H1 (cell line): ENCODE results near the gene HMGCLL1. TPM values are rescaled to one million over a fixed set of nuclear protein-coding genes. Genes with fewer than 3 reads are reported as not detected.

Source experiments
- CTCF ChIA-PET: fragments of 300-600 bp; sonication (Branson Sonifier 250); formaldehyde crosslinking; loops from one replicate; lab custom pipeline; 2021; ENCODE audit not compliant: partially characterized antibody; lab: Charles Lee
- POLR2A ChIA-PET: fragments of 300-600 bp; sonication (Branson Sonifier 250); formaldehyde crosslinking; loops from one replicate; lab custom pipeline; 2021; ENCODE audit warnings: inconsistent platforms; ENCODE audit not compliant: partially characterized antibody; lab: Charles Lee
- DNase-seq, 2 experiments: peaks; one replicate each; pipeline versions ENCODE4 v3.0.0 to v3.0.0-alpha.2; 2010 to 2022; ENCODE audit warnings: low spot score in 2 of 2, low read depth in 1 of 2, mixed read lengths in 1 of 2
- FAIRE-seq: peaks from 2 replicates; lab custom pipeline; 2011; peaks lifted over from hg19 to GRCh38; lab: Jason Lieb, UNC
- H2AFZ ChIP-seq: 2 replicates; pipeline ENCODE4 v1.8.1; 2012; ENCODE audit warnings: low read length, inconsistent platforms
- H2AK5ac ChIP-seq: 2 replicates; pipeline ENCODE4 v1.6.1; 2013; ENCODE audit warnings: low read depth, low read length
- H2BK120ac ChIP-seq: replicated peaks from 2 replicates; pipeline ENCODE3; 2013; ENCODE audit warnings: low read depth, low read length, inconsistent platforms
- H2BK12ac ChIP-seq: 2 replicates; pipeline ENCODE4 v1.6.1; 2013; ENCODE audit warnings: low read depth, low read length
- H2BK15ac ChIP-seq: 2 replicates; pipeline ENCODE4 v1.6.1; 2013; ENCODE audit warnings: low read length
- H2BK20ac ChIP-seq: 2 replicates; pipeline ENCODE4 v1.6.1; 2013; ENCODE audit warnings: low read length
- H2BK5ac ChIP-seq: 2 replicates; pipeline ENCODE4 v1.6.1; 2013; ENCODE audit warnings: low read depth, low read length
- H3K14ac ChIP-seq: 2 replicates; pipeline ENCODE4 v1.6.1; 2013; ENCODE audit warnings: inconsistent platforms; ENCODE audit not compliant: insufficient read length
- H3K18ac ChIP-seq: 2 replicates; pipeline ENCODE4 v1.6.1; 2013; ENCODE audit warnings: low read length; ENCODE audit errors: extremely low read depth
- H3K23ac ChIP-seq: 2 replicates; pipeline ENCODE4 v1.6.1; 2013; ENCODE audit warnings: inconsistent platforms; ENCODE audit not compliant: insufficient read length
- H3K23me2 ChIP-seq: 2 replicates; pipeline ENCODE4 v1.6.1; 2013; ENCODE audit warnings: low read depth, low read length
- H3K27ac ChIP-seq: 2 replicates; pipeline ENCODE4 v1.6.1; 2011; ENCODE audit warnings: low read depth, low read length, inconsistent platforms
- H3K27me3 ChIP-seq, 4 experiments: replicated peaks in 1 of 4; 1 replicate in 1 of 4; 2 replicates in 3 of 4; pipeline versions ENCODE4 v1.6.1 to v1.8.1; 2011 to 2013; ENCODE audit warnings: low read length in 3 of 4, mild to moderate bottlenecking in 3 of 4, inconsistent platforms in 2 of 4, mixed read lengths in 2 of 4, moderate library complexity in 1 of 4; ENCODE audit not compliant: control insufficient read depth in 3 of 4, insufficient read depth in 3 of 4; ENCODE audit errors: extremely low read depth in 1 of 4
- H3K36me3 ChIP-seq, 4 experiments: 2 replicates each; pipeline versions ENCODE4 v1.6.1 to v1.8.1; 2011 to 2013; ENCODE audit warnings: mild to moderate bottlenecking in 4 of 4, low read length in 3 of 4, moderate library complexity in 2 of 4, control low read depth in 1 of 4, inconsistent platforms in 1 of 4; ENCODE audit not compliant: insufficient read depth in 4 of 4, control insufficient read depth in 2 of 4
- H3K4ac ChIP-seq: replicated peaks from 2 replicates; pipeline ENCODE3; 2013; ENCODE audit warnings: low read length, low read depth, mixed read lengths, inconsistent platforms; ENCODE audit not compliant: insufficient read length
- H3K4me1 ChIP-seq, 4 experiments: replicated peaks in 1 of 4; 1 replicate in 1 of 4; 2 replicates in 3 of 4; pipeline versions ENCODE4 v1.6.1 to v1.8.1; 2011 to 2013; ENCODE audit warnings: low read length in 3 of 4, inconsistent platforms in 2 of 4, mixed read lengths in 1 of 4; ENCODE audit not compliant: insufficient read depth in 4 of 4, control insufficient read depth in 3 of 4
- H3K4me2 ChIP-seq, 2 experiments: 2 replicates each; pipeline versions ENCODE4 v1.6.1 to v1.8.1; 2011 to 2013; ENCODE audit warnings: low read depth in 2 of 2, low read length in 2 of 2, control low read depth in 1 of 2, inconsistent platforms in 1 of 2, mild to moderate bottlenecking in 1 of 2; ENCODE audit not compliant: insufficient read depth in 1 of 2
- H3K4me3 ChIP-seq, 4 experiments: fragments of 200-600, 300-600 bp in 1 of 4; sonication (generic), shearing (Covaris generic), sonication (Bioruptor Twin) in 1 of 4; 2 replicates each; pipeline versions ENCODE4 v1.5.1 to v1.8.1; 2011 to 2016; ENCODE audit warnings: low read length in 4 of 4, low read depth in 3 of 4, control low read depth in 2 of 4, inconsistent platforms in 2 of 4, mild to moderate bottlenecking in 2 of 4, mixed read lengths in 1 of 4, moderate library complexity in 1 of 4; ENCODE audit not compliant: insufficient read depth in 2 of 4; ENCODE audit errors: extremely low read depth in 1 of 4
- H3K56ac ChIP-seq: replicated peaks from 2 replicates; pipeline ENCODE3; 2013; ENCODE audit warnings: low read depth, mild to moderate bottlenecking, mixed read lengths, low read length, inconsistent platforms; ENCODE audit not compliant: insufficient read length
- H3K79me1 ChIP-seq: 2 replicates; pipeline ENCODE4 v1.6.1; 2013; ENCODE audit warnings: low read depth, low read length, control low read depth
- H3K79me2 ChIP-seq, 2 experiments: 2 replicates each; pipeline versions ENCODE4 v1.6.1 to v1.8.1; 2012 to 2013; ENCODE audit warnings: low read length in 2 of 2, mild to moderate bottlenecking in 2 of 2, inconsistent platforms in 1 of 2; ENCODE audit not compliant: insufficient read depth in 2 of 2, control insufficient read depth in 1 of 2
- H3K9ac ChIP-seq, 4 experiments: replicated peaks in 1 of 4; 1 replicate in 1 of 4; 2 replicates in 3 of 4; pipeline versions ENCODE4 v1.6.1 to v1.8.1; 2011 to 2013; ENCODE audit warnings: low read depth in 3 of 4, low read length in 3 of 4, control low read depth in 2 of 4, mild to moderate bottlenecking in 2 of 4, moderate library complexity in 2 of 4, inconsistent platforms in 1 of 4; ENCODE audit errors: extremely low read depth in 1 of 4
- H3K9me3 ChIP-seq, 2 experiments: 2 replicates each; pipeline versions ENCODE4 v1.6.1 to v1.8.1; 2012 to 2013; ENCODE audit warnings: mild to moderate bottlenecking in 2 of 2, moderate library complexity in 2 of 2, control low read depth in 1 of 2, inconsistent platforms in 1 of 2, low read depth in 1 of 2, low read length in 1 of 2, mixed read lengths in 1 of 2; ENCODE audit not compliant: insufficient read depth in 2 of 2
- H4K20me1 ChIP-seq, 2 experiments: replicated peaks in 1 of 2; 2 replicates each; pipeline versions ENCODE3 to v1.8.1; 2011 to 2013; ENCODE audit warnings: inconsistent platforms in 2 of 2, low read length in 2 of 2, mild to moderate bottlenecking in 1 of 2; ENCODE audit not compliant: insufficient read depth in 2 of 2, control insufficient read depth in 1 of 2
- H4K5ac ChIP-seq: 2 replicates; pipeline ENCODE4 v1.6.1; 2013; ENCODE audit warnings: low read length, low read depth, mixed read lengths, inconsistent platforms; ENCODE audit not compliant: insufficient read length
- H4K8ac ChIP-seq: 2 replicates; pipeline ENCODE4 v1.8.0; 2013; ENCODE audit warnings: mild to moderate bottlenecking, moderate library complexity, low read length, inconsistent platforms; ENCODE audit not compliant: insufficient read depth; ENCODE audit errors: extremely low read depth
- H4K91ac ChIP-seq: replicated peaks from 2 replicates; pipeline ENCODE3; 2013; ENCODE audit warnings: low read length, mixed read lengths, inconsistent platforms; ENCODE audit not compliant: insufficient read length
- CHD1 ChIP-seq: IDR thresholded peaks from 2 replicates; pipeline ENCODE4 v1.6.1; 2012; ENCODE audit warnings: low read depth, low read length, improper control_type of control experiment
- EP300 ChIP-seq, 2 experiments: IDR thresholded peaks; 1 replicate in 1 of 2; 2 replicates in 1 of 2; pipeline ENCODE4 v1.6.1; 2011 to 2012; ENCODE audit warnings: low read depth in 2 of 2, low read length in 2 of 2, mild to moderate bottlenecking in 2 of 2, borderline replicate concordance in 1 of 2, inconsistent platforms in 1 of 2, moderate library complexity in 1 of 2
- GTF2F1 ChIP-seq: IDR thresholded peaks from 2 replicates; pipeline ENCODE4 v1.6.1; 2012; ENCODE audit warnings: low read depth, low read length, improper control_type of control experiment, borderline replicate concordance
- JUN ChIP-seq: IDR thresholded peaks from 2 replicates; pipeline ENCODE4 v1.6.1; 2011; ENCODE audit warnings: low read depth, mild to moderate bottlenecking, improper control_type of control experiment, low read length
- KDM4A ChIP-seq: IDR thresholded peaks from one replicate; pipeline ENCODE4 v1.7.1; 2012; ENCODE audit warnings: low read depth, mild to moderate bottlenecking, moderate library complexity, low read length, inconsistent platforms; ENCODE audit not compliant: severe bottlenecking
- MAX ChIP-seq: IDR thresholded peaks from 2 replicates; pipeline ENCODE4 v1.6.1; 2012; ENCODE audit warnings: inconsistent platforms
- NRF1 ChIP-seq: IDR thresholded peaks from 2 replicates; pipeline ENCODE4 v1.6.1; 2011; ENCODE audit warnings: mild to moderate bottlenecking, low read depth, low read length, improper control_type of control experiment
- RBBP5 ChIP-seq: IDR thresholded peaks from 2 replicates; pipeline ENCODE4 v1.7.1; 2012; ENCODE audit warnings: low read depth, mild to moderate bottlenecking, inconsistent platforms, low read length, moderate library complexity, borderline replicate concordance
- SAP30 ChIP-seq: fragments of 300-600 bp; sonication (generic); IDR thresholded peaks from 2 replicates; pipeline ENCODE4 v1.7.1; 2012; ENCODE audit warnings: low read length, moderate library complexity, mild to moderate bottlenecking, inconsistent platforms; ENCODE audit not compliant: insufficient read depth, insufficient replicate concordance
- SRF ChIP-seq: IDR thresholded peaks from 2 replicates; pipeline ENCODE4 v1.6.1; 2011; ENCODE audit warnings: mild to moderate bottlenecking, low read depth, low read length, moderate library complexity
- TBP ChIP-seq: IDR thresholded peaks from 2 replicates; pipeline ENCODE4 v1.6.1; 2011; ENCODE audit warnings: low read depth, low read length, improper control_type of control experiment
- TEAD4 ChIP-seq: IDR thresholded peaks from 2 replicates; pipeline ENCODE4 v1.6.1; 2012; ENCODE audit warnings: low read depth, low read length, inconsistent platforms, mixed read lengths
- USF2 ChIP-seq: IDR thresholded peaks from 2 replicates; pipeline ENCODE4 v1.6.1; 2011; ENCODE audit warnings: low read length, improper control_type of control experiment
- WGBS, 2 experiments: shearing (Covaris generic) in 1 of 2; methylation state at CpG; one replicate each; pipeline versions ENCODE4 v1.1.6 to v1.1.7; 2013 to 2015; ENCODE audit warnings: low lambda C conversion rate in 2 of 2, mixed read lengths in 2 of 2, inconsistent platforms in 1 of 2, low coverage in 1 of 2, missing lambda C conversion rate in 1 of 2; ENCODE audit not compliant: insufficient replicate concordance in 2 of 2, insufficient coverage in 1 of 2, insufficient read length in 1 of 2; ENCODE audit errors: extremely low coverage in 1 of 2, missing lambda C conversion rate in 1 of 2; 5-methylcytosine and 5-hydroxymethylcytosine counted together
- polyA plus RNA-seq, 7 experiments: library from polyadenylated mRNA; depleted of rRNA in 3 of 7; stranded (reverse) in 5 of 7; unstranded in 2 of 7; fragments of >200 nt in 5 of 7; fragments of 200-250 nt in 2 of 7; gene quantifications; 1 replicate in 5 of 7; 2 replicates in 1 of 7; 4 replicates in 1 of 7; pipeline versions ENCODE4 v1.2.1 to v1.2.3, GENCODE V29; 2011 to 2013; ENCODE audit warnings: missing spikeins in 2 of 7, mixed read lengths in 2 of 7
- total RNA-seq: library from RNA; stranded (reverse); fragmentation: NEBNext Ultra II Directional; extraction: Animal tissue kit (Norgen Biotek cat#: 25700); gene quantifications from 2 replicates; pipeline ENCODE4 v1.2.1, GENCODE V29; 2021

The HMGCLL1 gene
- total and polyA plus RNA-seq, 2 of the 8 experiments (the other 6 are each of a cell fraction or from before 2014, with no cell fraction given) = 0.06 to 0.41 TPM

- no peak overlapping the region for H3K4me2 ChIP-seq
- no peak overlapping the region for H4K5ac ChIP-seq
- no peak overlapping the region for H2AFZ ChIP-seq
- no peaks in the 10 kb centered on the region for H3K79me1 ChIP-seq
- H3K4ac ChIP-seq = no peak overlapping the region
- ChIA-PET CTCF (interaction anchor here (0.6 to 3.9 kb wide), 4 partner anchors 9 to 101 kb away, joined by 3 to 20 read pairs (median 4); no protein-coding TSS in a partner anchor), POLR2A (no interaction called here)
- DNase-seq (no peak), FAIRE-seq (no peak)
- H3K27me3 ChIP-seq = no peaks in the 10 kb centered on the region
- no peak overlapping the region for H2BK5ac ChIP-seq
- no peaks in the 10 kb centered on the region for H3K23me2 ChIP-seq
- no peak overlapping the region for H4K91ac ChIP-seq
- H4K20me1 ChIP-seq = no peaks in the 10 kb centered on the region
- H3K4me1 ChIP-seq = no peaks in the 10 kb centered on the region
- no peak overlapping the region for H2BK20ac ChIP-seq
- no peak overlapping the region for H3K23ac ChIP-seq
- H2BK12ac ChIP-seq = no peak overlapping the region
- no peak overlapping the region for H3K27ac ChIP-seq
- no peak overlapping the region for H3K56ac ChIP-seq
- H3K79me2 ChIP-seq = no peaks in the 10 kb centered on the region
- H4K8ac ChIP-seq = no peak overlapping the region
- H3K9me3 ChIP-seq = no peaks in the 10 kb centered on the region
- 88% methylated on average over 1 of the region's 1 CpG; no CpG with 5 or more reads in 1 of the 2 experiments for WGBS, 2 experiments
- no peak overlapping the region for H2BK120ac ChIP-seq
- H3K14ac ChIP-seq = no peak overlapping the region
- H2AK5ac ChIP-seq = no peak overlapping the region
- no peak overlapping the region for H3K4me3 ChIP-seq
- no peak overlapping the region for H3K18ac ChIP-seq
- no peak overlapping the region for H2BK15ac ChIP-seq
- H3K9ac ChIP-seq = no peak overlapping the region
- H3K36me3 ChIP-seq = no peaks in the 10 kb centered on the region
- no peak for TF ChIP-seq RBBP5
- TF ChIP-seq JUN = no peak
- no peak for TF ChIP-seq CHD1
- TF ChIP-seq EP300 (IDR thresholded peaks at IDR 0.05; ENCODE audit: borderline replicate concordance in 1 of 2, low read depth in 2 of 2, low read length in 2 of 2) = no peak
- TF ChIP-seq USF2 = no peak
- TF ChIP-seq GTF2F1 = no peak
- TF ChIP-seq KDM4A = no peak
- no peak for TF ChIP-seq SAP30
- no peak for TF ChIP-seq NRF1
- TF ChIP-seq MAX = no peak
- TF ChIP-seq TEAD4 = no peak
- no peak for TF ChIP-seq TBP
- no peak for TF ChIP-seq SRF
Measured at GRCh38 chr6:55516736-55517135, 62.3 kb downstream of the HMGCLL1 start.
